Stimulated activated CD8-positive, alpha-beta memory T cell treated with anti-CD3 and anti-CD28 coated beads, Interleukin-7, amount 100 ng/mL, for 24 hours (primary cell): ENCODE measurements around the gene MTSS2.

Source experiments
- DNase-seq: peaks from one replicate; pipeline ENCODE4 v3.0.0-alpha.2; 2020; ENCODE audit warnings: low read depth

Gene MTSS2

DNA sequence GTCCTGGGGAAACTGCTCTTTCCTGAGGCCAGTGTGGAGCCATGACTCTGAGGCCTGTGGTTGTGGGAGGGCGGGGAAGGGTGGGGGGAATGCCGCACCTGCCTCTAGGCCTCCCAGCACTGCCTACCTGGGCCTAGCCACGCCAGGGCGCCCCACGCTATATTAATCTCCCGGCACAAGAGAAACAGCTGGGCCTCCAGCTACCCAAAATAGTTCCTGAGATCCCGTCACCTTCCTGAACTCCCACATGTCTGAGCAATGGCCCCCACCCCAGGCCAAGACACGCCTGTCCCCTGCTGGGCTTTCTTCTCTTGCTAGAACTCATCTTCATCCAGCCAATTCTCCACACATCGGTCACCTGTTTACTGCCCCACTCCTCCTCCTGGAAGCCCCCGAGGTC lies 13.0 kb upstream of the MTSS2 start:
- no peak for DNase-seq

DNA sequence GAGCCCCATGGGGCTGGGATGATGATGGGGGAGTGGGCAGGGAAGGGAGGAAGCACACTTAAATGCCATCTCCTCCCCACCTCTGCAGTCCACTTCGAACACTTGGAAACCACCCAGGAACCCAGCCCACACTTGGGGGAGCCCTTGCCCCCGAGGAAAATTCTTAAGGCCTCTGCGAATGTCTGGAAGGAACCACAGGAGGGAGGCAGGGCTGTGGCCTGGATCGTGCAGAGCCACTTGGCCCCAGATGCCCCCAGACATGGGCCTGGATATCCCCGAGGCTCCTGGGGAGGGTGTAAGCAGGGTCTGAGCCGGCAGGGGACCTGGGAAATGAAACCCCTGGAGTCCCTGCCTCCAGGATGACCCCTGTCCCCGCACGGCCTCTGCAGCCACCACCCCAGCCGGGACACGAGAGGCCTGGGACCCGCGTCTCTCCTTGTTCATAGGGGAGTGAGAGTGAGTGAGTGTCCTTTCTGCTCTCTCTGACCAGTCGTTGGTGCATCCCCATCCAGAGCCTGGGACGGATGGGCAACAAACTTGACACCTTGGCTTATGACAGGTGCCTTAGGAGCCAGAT lies 11.8 kb upstream of the MTSS2 start:
- no peak for DNase-seq

DNA sequence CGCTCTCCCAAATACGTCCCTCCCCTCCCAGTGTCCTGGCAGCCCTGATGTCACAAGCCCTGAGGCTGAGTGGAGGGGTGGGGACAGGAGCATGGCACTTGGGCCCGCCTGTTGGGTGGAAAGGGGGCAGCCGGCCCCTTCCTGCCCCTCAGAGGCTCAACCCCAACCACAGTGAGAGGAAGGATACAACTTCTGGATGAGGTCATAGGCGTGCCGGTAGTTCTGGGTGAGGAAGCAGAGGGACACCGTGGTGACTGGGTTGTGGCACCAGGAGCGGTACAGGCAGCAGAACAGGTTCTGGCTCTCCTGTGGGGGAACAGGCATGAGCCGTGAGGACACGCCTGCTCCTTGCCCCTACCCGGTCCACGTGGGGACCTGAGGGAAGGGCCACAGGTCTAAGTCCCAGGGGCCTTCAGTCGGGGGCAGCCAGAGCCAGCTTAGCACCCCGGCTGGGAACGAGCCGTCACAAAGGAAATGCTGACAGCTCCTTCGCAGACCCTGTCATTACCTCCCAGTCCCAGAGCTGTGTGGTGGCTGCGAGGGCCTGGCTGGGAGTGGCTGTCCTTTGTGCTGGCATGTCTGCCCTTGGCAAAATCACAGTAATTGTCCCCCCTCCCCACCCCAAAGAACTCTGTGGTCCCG lies 11.2 kb upstream of the MTSS2 start:
- no peak for DNase-seq

DNA sequence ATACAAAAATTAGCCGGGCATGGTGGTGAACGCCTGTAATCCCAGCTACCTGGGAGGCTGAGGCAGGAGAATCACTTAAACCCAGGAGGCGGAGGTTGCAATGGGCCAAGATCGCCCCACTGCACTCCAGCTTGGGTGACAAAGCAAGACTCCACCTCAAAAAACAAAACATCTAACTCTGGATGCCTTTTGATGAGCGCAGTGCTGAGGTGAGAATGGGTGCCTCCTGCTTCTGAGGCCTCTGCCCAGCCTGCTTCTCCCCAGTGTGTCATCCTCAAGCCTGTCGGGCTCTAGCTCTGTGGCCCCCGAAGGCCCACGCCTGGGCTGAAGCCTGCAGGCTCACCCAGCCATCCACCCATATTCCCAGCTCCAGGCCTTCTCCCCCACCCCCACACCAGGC lies 10.5 kb upstream of the MTSS2 start:
- DNase-seq, result no peak

DNA sequence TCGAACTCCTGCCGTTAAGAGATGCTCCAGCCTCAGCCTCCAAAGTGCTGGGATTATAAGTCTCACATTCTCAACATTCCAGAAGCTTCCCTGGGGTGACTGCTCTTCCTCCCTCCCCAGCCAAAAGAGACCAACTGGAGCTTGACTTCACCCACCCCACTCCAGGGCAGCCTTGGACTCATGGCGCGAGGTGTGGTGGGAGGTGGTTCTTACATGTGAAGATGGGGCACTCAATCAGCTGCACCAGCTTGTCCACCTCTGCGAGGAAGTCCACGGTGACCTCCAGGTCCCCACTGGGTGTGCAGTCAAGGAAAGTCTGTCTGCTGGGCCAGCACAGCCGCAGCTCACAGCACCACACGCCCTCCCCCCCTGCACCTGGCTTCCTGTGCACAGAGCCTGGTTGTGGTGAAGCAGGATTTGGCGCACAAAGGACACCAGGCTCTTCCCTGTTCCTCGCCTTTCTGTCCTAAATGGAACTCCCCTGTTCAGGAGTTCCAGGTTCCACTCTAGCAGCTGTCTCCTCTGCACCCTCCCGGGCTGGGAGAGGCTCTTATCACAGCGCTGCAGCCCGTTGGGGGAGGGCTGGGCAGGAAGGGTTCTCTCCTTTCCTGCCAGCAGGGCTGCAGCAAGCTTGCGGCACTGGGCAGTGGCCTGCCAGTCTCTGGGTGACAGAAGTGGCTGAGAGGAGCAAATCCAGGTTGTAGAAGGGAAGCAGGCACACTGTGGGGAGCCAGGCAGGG lies 9.6 kb upstream of the MTSS2 start:
- DNase-seq, result no peak

DNA sequence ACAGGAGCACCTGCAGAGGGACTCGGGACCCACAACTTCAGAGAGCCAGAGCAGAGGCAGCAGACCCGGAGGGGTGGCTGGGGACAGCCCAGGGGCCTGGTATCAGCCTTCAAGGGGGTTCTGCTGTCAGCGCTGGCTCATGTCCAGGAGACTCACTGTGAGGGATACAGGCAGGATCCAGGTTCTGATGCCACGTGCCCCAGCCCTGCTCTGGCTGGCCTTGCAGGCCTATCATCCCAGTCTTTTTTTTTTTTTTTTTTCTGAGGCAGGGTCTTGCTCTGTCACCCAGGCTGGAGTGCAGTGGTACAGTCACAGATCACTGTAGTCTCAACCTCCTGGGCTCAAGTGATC lies 9.0 kb upstream of the MTSS2 start:
- DNase-seq, result no peak

DNA sequence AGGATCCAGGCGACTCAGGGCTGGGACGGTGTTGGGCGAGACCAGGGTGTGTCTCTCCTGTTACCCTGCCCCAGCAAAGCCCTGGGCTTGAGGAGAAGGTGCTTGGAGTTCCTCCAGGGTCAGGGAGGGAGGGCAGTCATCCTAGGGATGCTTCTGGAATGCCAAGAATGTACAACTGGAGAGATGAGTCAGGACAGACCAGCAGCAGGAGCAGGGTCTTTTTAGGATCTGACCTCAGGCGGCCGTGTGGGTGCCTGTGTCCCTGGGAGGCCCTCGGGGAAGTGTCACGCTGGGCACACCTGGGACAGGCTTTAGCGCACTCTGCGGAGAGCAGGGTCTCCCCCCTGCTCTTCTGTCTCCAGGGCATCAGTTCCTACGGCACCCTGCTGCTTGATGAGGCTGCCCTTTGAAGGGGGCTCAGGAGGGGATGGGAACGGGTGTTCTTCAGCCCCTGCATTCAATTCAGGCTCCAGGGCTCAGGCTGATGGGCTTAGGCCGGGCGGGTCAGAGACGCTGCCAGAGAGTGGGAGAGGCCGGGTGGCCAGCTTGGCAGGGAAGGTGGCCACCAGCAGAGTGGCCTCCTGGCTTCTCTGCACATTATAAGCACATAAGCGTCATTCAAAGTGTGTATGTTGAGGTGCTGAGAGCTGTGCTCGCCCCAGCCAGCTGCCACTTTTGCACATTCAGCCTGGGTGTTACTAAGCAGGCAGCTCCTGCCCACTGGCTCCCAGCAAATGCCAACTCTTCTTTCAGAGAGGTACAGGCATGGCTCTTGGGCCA lies 8.4 kb upstream of the MTSS2 start:
- DNase-seq, result no peak

DNA sequence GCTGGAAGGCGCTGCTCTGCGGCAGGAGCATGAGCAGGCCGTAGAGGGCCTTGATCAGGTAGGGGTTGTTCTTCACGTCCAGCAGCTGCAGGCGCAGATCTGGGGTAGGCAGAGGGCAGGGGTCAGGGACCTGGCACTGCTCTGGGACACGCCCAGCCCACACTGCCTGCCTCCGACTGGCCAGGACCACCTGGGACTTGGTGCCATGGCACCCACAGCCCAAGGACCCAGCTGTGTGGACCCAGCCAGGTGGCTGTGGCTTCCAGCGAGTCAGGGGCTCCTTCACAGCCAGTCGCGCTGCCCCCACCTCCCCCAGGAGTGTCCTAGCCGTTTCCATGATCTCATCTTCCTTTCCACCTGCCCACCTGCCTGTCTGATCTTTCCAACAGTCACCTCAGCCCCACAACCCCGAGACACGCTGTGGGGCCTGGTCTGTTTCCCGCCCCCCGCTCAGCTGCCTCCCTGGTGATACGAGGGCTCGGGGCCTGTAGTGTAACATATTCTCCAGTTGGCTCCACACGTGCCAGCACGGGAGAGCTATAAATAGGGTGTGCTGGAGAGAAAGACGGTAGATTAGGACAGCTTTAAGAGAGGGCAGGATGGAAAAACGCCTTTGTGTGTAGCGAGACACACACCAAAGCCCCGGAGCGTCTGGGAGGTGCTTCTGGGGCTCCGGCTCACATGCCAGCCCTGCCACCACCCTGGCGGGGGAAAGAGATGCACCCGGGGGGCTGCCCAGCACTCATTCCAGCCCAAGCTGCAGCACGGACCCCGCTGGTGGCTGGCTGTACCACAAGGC lies 7.2 kb upstream of the MTSS2 start:
- DNase-seq, result no peak

DNA sequence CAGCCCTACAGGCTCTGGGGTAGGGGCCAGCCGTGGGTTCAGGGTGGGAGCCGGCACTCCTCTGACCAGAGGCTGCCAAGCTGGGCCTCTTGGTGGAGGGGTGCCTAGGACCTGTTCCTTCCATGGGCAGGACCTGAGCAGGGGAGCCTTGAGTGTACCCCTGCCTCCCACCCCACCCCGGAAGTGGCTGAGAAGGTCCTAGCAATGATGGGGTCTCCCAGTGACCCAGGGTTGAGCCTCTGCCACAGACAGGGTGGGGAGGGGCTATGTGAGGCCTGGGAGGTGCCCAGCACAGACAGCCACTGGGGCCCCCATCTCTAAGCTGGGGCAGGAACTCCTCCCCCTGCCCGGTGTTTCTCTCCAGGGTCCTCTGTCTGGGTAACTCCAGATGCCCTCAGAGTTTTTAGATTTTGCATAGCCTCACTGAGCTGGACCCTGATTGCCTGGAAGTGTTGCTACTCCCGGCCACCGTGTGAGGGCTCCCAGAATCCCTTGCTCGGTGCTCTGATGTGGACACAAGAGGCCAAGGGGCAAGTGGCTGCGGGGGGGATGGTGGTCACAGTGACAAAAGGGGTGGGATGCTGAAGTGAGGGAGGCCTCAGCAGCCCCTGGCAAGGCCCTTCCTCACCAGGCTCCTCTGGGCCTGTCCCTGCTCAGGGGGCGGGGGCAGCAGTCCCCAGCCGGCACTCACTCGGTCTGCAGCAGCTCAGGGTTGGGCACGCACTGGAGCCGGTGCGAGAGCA lies 6.4 kb upstream of the MTSS2 start:
- DNase-seq, result no peak

DNA sequence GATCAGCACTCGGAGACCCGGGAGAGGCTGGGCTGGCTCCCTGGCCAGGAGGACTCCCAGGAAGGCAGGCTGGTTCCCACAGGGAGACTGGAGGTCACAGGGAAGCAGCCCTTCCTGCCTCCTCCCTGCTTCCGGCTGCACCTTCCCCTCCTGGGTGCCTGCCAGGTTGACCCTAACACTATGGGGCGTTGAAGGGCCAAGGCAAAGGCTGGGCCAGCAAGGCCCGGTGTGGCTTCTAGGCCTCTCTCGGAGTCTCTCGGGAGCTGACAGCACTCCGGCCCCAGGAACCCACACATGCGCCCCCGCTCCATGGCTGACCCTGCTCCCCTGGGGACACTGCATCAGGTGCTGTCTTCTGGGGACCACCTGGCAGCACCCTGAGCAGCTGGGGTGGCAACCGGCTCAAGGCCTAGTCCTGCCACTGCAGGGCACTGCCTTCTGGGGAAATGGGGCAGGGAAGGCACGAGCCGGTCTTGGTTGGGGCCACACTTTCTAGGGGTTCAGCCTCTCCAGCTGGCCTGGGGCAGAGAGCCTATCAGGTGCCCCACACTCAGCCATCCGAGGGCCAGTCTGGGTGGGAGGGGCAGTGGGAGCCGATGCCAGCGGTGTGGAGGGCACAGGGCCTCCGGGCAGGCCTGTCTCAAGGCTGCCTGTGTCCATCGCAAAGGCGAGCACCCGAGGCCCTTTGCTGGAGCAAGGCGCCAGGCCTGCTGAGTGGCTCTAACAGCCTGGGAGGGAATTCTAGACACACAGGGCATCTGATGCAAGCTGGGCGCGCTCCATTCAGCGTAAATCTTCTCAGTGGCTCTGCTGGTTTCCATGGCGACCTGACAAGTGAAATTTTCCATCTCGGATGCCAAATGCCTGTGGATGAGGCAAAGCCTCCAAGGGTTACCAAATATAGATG lies 5.6 kb upstream of the MTSS2 start:
- DNase-seq, result no peak

DNA sequence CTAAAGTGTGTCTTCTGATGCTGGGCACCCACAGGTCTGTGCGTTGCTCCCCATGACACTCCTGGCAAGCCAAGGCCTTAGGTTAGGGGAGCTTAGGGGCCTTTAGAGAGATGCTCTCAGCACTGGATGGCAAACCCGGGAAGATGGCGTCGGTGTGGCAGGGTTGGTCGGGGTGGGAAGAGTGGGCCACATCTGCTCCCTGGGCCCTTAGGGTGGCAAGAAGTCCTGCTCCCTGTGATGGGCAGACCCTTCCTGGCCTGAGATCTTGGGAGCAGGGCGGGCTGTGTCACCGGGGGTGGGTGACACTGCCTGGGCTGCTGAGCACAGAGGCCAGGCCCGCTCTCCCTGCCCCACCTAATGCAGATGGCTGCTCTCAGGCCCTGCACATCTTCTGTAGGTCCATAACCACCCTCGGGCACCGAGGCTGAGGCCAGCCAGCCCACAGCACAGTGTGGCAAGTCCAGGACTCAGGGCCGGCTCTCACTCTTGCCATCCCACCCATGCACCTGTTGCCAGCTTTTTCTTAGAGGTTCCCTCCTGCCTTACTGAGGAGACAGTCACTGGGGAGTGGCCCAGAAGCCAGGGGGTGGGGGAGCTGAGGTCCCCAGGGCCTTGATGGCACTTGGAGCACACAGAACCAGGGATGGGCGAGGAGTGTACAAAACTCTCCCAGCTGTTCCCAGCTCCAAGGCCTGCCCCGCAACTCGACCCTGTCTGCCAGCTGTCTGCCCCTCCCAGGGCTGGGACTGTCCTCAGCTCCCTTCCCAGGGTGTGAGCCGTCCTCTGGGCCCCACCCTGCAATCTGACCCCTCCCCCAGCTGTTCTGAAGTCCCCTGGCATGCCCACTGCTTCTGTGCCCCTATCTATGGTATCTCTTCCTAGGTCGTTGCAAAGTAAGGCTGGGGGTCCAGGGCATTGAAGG lies 4.4 kb upstream of the MTSS2 start:
- no peak for DNase-seq

DNA sequence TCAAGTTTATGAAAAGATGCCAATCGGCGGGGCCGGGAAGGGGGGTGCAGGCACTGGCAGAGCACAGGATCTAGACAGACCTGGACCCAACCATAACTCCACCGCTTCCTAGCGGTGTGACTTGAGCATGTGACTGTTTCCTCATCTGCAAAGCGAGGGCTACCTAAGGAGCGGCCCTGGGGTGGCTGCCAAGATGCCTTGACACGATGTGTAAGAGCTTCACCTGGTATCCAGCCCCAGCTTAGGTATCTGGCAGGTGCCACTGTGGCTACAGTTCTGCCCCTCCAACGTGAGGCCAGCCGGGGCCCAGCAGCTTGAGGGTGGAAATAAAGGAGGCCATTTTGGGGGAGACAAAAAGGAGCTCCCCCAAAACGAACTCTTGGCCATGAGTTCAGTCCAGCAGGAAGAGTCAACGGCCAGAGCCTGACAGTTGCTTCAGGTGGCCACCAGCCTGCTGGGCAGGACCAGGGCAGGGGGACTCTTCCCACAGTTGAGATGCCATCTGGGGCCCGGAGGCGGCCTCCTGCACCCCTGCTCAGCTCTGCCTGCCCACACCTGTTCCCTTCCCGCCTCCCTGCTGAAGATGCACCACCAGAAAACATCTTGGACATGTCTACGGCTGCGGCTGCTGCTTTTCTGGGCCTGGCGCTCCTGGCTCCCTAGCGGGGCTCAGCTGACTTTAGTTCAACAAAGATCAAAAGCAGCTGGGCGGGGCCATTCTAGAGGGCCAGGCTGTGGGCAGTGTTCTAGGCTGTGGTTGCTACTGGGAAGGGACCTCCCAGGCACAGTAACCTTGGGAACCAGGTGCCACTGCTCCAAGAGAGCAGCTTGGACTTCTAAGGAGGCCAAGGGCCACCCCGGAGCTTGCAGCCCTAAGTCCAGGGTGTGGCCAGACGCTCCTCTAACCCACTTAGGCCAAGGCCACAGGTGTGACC lies 3.4 kb upstream of the MTSS2 start:
- DNase-seq, result no peak

DNA sequence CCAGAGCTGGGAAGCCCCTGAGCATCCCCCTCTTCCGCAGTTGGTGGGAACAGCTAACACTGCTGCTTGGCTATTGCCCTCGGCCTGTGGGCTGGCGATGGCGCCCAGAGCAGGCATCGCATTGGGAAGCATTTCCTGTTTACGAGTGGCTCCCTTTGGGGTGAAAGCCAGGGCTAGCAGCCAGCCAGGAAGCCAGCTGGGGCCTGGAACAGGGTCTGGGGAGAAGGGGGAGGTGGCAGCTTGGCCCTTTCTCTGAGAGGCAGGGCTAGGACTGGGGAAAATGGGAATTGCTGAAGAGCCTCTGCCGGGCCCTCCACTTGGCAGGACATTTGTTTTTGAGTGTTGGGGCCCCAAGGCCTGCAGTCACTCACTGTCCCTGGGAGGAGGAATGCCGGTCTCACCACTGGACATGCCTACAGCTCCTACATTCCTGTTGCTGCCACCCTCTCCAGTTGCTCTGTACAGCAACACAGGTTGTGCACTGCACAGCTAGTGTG lies 2.4 kb upstream of the MTSS2 start:
- DNase-seq, result no peak

DNA sequence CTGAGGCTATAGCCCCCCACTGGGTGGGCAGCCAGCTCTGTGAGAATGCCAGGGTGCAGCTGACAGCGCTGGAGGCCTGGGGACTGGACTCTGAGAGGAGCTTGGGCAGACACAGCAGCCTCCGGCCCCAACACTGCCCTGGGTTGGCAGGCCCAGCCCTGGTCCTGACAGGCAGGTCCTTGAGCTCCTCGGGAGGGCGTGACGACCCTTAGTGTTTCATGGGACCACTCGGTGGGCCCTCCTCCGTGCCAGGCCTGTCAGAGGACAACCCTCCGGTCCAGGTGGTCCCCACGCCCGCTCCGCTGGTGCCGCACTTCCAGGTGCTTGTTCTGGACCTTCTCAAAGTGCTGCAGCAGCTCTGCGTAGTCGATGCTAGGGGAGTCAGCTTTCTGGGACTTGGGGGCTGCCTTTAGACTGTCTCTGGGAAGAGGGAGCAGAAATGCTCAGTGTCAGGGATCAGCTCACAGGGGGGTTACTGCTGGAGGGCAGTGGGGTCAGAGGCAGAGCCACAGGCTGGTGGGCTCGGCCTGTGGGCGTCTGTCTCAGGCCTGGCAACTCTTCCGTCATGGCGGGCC lies 1.9 kb upstream of the MTSS2 start:
- no peak for DNase-seq

DNA sequence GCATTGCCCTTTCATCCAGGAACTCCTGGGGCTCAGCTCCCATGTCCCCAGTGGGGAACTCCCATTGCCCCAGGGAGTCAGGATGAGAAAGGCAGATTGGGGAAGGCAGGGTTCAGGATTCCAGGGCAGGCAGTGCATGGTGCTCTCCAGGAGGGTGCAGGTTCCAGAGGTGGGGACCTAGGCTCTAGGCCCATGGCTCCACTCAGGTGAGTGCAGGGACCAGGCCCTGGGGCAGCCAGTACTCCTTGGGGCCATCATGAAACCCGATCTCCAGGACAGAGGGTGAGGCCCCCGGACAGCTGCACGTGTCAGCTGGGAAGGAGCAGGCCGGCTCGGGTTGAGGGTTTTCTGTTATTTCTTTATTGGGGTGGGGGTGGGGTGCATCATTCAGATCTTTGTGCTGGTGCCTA lies 1.3 kb upstream of the MTSS2 start:
- DNase-seq, result no peak

DNA sequence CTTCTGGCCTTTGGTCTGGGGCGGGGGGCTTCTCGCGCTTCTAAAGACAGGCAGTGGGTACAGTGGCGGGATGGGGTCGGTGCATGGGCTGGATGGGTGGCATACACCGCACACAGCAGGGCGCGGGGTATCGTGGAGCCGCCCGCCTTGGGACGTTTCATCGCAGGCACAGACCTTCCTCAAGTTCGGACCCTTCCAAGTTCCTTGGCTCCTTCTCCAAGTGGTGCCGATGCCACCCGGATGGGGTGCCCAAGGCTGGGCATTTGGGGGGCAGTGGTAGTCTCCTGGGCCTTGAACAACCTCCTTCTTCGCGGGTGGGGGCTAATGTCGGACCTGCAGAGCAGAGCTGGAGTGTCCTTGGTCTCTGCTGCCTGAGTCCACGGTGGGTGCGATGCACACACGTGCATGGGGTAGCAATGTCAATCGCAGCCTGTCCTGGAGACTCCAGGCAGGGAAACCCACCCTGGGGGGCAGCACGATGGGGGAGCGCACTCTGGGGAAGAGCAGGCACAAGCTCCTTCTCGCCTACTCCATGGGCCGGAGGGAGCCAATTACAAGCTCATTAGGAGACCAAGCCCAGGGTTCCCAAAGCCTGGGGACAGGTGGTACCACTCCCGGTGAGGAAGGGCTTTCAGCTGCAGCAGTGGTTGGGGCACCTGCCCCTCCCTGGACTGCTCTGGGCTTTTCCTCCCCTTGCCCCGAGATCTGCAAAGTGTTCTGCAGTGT lies 686 bp upstream of the MTSS2 start:
- no peak for DNase-seq
